GM12872 (cell line): ENCODE measurements around the gene SERPINB12.

Experiments used
- TF ChIP-seq, protein P1 (sequence below): IDR thresholded peaks from 3 replicates; pipeline ENCODE4 v1.5.1; 2011; ENCODE audit warnings: low read depth, mild to moderate bottlenecking, low read length, moderate library complexity; ENCODE audit not compliant: insufficient read depth

Gene SERPINB12

DNA sequence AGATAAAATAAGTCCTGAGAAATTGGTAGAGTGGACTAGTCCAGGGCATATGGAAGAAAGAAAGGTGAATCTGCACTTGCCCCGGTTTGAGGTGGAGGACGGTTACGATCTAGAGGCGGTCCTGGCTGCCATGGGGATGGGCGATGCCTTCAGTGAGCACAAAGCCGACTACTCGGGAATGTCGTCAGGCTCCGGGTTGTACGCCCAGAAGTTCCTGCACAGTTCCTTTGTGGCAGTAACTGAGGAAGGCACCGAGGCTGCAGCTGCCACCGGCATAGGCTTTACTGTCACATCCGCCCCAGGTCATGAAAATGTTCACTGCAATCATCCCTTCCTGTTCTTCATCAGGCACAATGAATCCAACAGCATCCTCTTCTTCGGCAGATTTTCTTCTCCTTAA lies 54.8 kb downstream of the SERPINB12 start:
- TF ChIP-seq, protein P1, sequence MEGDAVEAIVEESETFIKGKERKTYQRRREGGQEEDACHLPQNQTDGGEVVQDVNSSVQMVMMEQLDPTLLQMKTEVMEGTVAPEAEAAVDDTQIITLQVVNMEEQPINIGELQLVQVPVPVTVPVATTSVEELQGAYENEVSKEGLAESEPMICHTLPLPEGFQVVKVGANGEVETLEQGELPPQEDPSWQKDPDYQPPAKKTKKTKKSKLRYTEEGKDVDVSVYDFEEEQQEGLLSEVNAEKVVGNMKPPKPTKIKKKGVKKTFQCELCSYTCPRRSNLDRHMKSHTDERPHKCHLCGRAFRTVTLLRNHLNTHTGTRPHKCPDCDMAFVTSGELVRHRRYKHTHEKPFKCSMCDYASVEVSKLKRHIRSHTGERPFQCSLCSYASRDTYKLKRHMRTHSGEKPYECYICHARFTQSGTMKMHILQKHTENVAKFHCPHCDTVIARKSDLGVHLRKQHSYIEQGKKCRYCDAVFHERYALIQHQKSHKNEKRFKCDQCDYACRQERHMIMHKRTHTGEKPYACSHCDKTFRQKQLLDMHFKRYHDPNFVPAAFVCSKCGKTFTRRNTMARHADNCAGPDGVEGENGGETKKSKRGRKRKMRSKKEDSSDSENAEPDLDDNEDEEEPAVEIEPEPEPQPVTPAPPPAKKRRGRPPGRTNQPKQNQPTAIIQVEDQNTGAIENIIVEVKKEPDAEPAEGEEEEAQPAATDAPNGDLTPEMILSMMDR, result no peak

DNA sequence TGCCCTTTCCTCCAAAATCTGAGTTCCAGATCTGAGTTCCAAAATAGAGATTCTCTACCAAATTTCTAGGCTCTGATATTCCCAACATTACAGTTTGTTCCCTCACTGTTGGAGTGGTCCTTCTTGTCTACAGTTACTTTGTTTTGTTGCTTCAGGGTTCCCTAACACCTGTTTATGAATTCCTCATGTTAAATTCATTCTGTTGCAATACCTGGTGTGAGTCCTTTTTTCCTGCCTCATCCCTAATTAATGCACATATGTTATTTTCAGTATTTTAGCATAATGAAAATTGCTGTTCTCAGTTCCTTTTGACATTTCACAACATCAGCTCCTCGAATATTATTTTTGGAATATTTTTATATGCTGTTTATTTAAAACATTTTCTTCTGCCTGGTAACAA lies 61.2 kb downstream of the SERPINB12 start:
- TF ChIP-seq, protein P1, result no peak

DNA sequence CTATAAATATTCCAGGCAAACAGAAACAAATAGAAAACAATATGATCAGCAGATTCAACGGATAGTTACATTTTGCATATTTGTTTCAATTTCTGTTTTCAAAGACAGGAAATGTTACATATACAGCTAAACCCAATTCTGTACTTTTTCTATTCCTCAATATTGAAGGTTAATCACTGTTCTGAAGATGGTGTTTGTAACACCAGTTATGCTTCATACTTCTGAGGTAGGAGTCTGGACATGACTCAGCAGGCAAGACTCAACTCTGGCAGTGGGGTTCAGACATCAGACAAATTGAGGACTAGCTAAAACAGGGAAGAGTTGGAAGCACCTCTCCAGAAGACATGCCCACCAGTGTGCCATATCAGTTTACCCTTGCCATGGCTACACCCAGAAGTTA lies 61.6 kb downstream of the SERPINB12 start:
- TF ChIP-seq, protein P1, result no peak

DNA sequence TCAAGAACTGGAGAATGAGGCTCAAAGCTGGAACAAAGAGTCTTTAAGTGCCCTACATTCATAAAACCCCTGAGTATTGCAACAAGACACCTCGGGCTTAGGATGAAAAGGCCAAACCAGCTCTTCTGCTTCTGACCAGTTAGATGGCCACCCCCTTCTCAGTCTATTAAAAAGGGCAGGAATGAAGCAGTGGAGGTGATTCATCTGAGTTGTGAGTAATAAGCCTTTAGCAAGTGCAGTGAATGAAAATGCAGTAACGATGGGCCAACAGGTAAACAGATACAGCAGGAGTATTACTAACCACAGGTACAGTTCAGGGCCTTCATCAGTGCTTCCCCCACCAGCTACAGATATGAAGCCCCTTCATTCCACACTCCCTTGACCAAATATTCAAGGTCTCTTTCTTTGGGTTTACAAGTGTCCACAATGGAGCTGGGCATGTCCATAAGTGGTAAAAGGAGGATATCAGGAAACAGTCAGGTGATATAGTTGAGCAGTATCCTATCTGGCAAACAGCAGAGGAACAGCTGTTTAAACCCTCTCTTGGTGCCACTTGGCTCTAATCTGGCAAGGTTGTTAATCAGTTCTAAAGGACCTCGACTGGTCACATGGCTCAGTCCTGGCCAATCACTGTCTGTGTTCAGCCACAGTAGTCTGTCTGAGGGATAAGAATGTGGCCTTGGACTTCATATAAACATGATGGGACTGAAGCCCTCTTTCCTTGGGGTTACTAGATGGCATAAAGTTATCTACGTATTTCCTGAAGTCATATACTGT lies 62.8 kb downstream of the SERPINB12 start:
- TF ChIP-seq, protein P1, result no peak

DNA sequence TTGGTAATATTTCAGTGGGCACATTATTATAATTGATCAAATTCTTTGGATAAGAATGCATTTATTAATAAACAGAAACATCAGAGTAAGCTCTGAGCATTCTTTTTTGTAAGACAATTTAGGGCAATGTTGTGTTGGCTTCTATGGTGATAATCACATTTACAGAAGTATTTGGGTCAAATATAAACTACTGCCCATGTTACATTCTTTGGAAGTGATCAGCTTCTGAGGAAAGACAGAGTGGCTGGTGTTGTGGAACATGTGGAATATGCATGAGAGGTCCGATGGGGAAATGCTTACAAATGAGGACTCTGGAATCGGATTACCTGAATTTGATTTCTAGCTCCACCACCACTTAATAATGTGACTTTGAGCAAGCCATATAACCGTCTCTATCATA lies 64.4 kb downstream of the SERPINB12 start:
- TF ChIP-seq, protein P1, result no peak

DNA sequence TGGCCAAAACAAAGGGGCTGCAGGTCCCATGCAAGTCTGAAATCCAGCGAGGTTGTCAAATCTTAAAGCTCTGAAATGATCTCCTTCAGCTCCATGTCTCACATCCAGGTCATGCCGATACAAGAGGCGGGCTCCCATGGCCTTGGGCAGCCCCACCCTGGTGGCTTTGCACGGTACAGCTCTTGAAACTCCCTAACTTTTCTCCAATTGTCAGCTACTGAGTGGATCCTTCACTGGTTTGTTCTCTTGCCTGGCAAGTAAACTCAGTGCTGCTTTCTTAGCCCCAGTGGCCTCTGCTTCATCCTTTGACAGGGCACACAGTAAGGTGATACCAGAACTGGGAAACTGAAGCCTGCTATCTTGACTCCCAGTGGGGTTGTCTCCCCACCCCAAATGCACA lies 71.3 kb downstream of the SERPINB12 start:
- TF ChIP-seq, protein P1, result no peak

DNA sequence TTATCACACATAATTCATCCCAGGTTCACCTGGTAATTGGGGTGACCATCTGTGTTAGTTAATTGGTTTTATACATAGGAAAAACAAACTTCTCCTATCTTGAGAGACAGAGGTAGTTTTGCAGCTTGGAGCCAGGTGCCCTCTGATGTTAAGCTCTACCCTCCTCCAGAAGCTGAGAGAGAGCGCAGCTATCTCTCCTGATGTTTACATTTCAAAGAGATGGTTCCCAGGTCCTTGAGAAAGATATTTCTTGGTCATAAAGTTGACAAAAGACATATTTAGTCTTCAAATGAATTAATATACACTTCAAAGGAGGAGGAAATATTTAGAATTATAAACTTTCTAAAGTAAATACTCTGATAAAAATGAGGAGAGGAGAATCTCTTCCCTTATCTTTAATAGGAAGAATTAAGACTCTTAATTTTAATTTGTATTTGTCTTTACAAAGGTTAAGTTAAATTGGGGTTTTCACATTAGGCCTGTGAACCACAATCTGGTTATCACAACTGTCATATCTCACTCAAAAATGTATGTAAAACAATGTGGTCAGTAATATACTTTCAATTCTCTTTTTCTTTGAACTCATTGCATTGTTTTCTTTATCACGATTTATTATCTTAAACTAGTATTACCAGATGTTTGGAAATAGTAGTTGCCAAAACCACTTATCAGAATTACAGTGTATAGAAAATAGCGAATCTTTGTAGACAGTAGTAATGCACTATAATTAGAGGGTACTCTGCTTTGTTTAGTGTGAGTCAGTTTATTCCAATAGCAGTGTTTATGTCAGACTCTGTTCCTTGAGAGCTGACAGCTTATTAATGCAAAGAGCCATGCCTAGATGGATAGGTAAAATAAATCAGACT lies 75.1 kb downstream of the SERPINB12 start:
- TF ChIP-seq, protein P1, result no peak
